ENCODE results near the gene STK32B.
"Not testable (repeated sequence)": the region's sequence is repeated elsewhere in the genome, so short reads cannot be mapped to it uniquely, and the experiment has no call there.

The STK32B gene

GRCh38 chr4:5051278-5052203 lies at the start of gene STK32B:
TSS of gene STK32B (plus strand) at chr4:5051480.
- Mint-ChIP-seq H3K36me3 (ENCODE audit: low read depth) (no peaks in the 10 kb centered on the region), H3K4me1 (ENCODE audit: low read depth) (peaks cover 11% of the 10 kb centered on the region), H3K27ac (no peak within 1 kb of the TSS), H3K4me3 (peak within 1 kb of the TSS; percentile 78), H3K9me3 (no peaks in the 10 kb centered on the region), H3K27me3 (peaks cover 48% of the 10 kb centered on the region)

- H3K36me3 Mint-ChIP-seq (ENCODE audit: low read depth); H3K27ac Mint-ChIP-seq; H3K9me3 Mint-ChIP-seq; H3K4me1 Mint-ChIP-seq (ENCODE audit: low read depth); H3K4me3 Mint-ChIP-seq: not testable (repeated sequence)
- peaks cover 17% of the 10 kb centered on the region for H3K27me3 Mint-ChIP-seq
These were observed 49.6 kb upstream of the STK32B start for GRCh38 chr4:5001641-5002040.

GRCh38 chr4:5003372-5003857 lies 47.9 kb upstream of the STK32B start:
- no peaks in the 10 kb centered on the region for H3K9me3 Mint-ChIP-seq
- H3K27ac Mint-ChIP-seq, result no peak overlapping the region
- H3K27me3 Mint-ChIP-seq, result peaks cover 17% of the 10 kb centered on the region
- H3K36me3 Mint-ChIP-seq (ENCODE audit: low read depth), result no peaks in the 10 kb centered on the region
- no peak overlapping the region for H3K4me3 Mint-ChIP-seq
- no peaks in the 10 kb centered on the region for H3K4me1 Mint-ChIP-seq (ENCODE audit: low read depth)

GRCh38 chr4:5003918-5004317 lies 47.4 kb upstream of the STK32B start:
- Mint-ChIP-seq H3K9me3 (no peaks in the 10 kb centered on the region), H3K4me1 (ENCODE audit: low read depth) (no peaks in the 10 kb centered on the region), H3K36me3 (ENCODE audit: low read depth) (no peaks in the 10 kb centered on the region), H3K27me3 (peaks cover 17% of the 10 kb centered on the region), H3K27ac (no peak overlapping the region), H3K4me3 (no peak overlapping the region)

GRCh38 chr4:5004496-5004895 lies 46.8 kb upstream of the STK32B start:
- Mint-ChIP-seq H3K9me3 (no peaks in the 10 kb centered on the region), H3K36me3 (ENCODE audit: low read depth) (no peaks in the 10 kb centered on the region), H3K27me3 (peaks cover 21% of the 10 kb centered on the region), H3K4me1 (ENCODE audit: low read depth) (no peaks in the 10 kb centered on the region), H3K4me3 (no peak overlapping the region), H3K27ac (no peak overlapping the region)

GRCh38 chr4:5006932-5007331 lies 44.3 kb upstream of the STK32B start:
- H3K4me1 Mint-ChIP-seq (ENCODE audit: low read depth); H3K36me3 Mint-ChIP-seq (ENCODE audit: low read depth); H3K27ac Mint-ChIP-seq; H3K4me3 Mint-ChIP-seq; H3K9me3 Mint-ChIP-seq: not testable (repeated sequence)
- H3K27me3 Mint-ChIP-seq, result peaks cover 27% of the 10 kb centered on the region

- Mint-ChIP-seq H3K4me1 (ENCODE audit: low read depth) (no peaks in the 10 kb centered on the region), H3K27me3 (peaks cover 14% of the 10 kb centered on the region), H3K27ac (no peak overlapping the region), H3K36me3 (ENCODE audit: low read depth) (no peaks in the 10 kb centered on the region), H3K4me3 (no peak overlapping the region), H3K9me3 (no peaks in the 10 kb centered on the region)
These were observed 41.5 kb upstream of the STK32B start for GRCh38 chr4:5009796-5010195.

- no peak overlapping the region for H3K4me3 Mint-ChIP-seq
- H3K9me3 Mint-ChIP-seq, result no peaks in the 10 kb centered on the region
- H3K36me3 Mint-ChIP-seq (ENCODE audit: low read depth), result no peaks in the 10 kb centered on the region
- H3K4me1 Mint-ChIP-seq (ENCODE audit: low read depth), result no peaks in the 10 kb centered on the region
- H3K27ac Mint-ChIP-seq, result no peak overlapping the region
- peaks cover 13% of the 10 kb centered on the region for H3K27me3 Mint-ChIP-seq
These were observed 40.3 kb upstream of the STK32B start for GRCh38 chr4:5010984-5011383.

- H3K4me1 Mint-ChIP-seq (ENCODE audit: low read depth), result no peaks in the 10 kb centered on the region
- H3K36me3 Mint-ChIP-seq (ENCODE audit: low read depth), result no peaks in the 10 kb centered on the region
- H3K27ac Mint-ChIP-seq, result no peak overlapping the region
- H3K27me3 Mint-ChIP-seq, result peaks cover 16% of the 10 kb centered on the region
- H3K9me3 Mint-ChIP-seq, result no peaks in the 10 kb centered on the region
- no peak overlapping the region for H3K4me3 Mint-ChIP-seq
These were observed 38.9 kb upstream of the STK32B start for GRCh38 chr4:5012244-5012898.

- no peaks in the 10 kb centered on the region for H3K4me1 Mint-ChIP-seq (ENCODE audit: low read depth)
- H3K27me3 Mint-ChIP-seq, result peaks cover 19% of the 10 kb centered on the region
- H3K4me3 Mint-ChIP-seq, result no peak overlapping the region
- no peaks in the 10 kb centered on the region for H3K36me3 Mint-ChIP-seq (ENCODE audit: low read depth)
- H3K27ac Mint-ChIP-seq, result no peak overlapping the region
- no peaks in the 10 kb centered on the region for H3K9me3 Mint-ChIP-seq
These were observed 38.3 kb upstream of the STK32B start for GRCh38 chr4:5012958-5013357.

- no peaks in the 10 kb centered on the region for H3K36me3 Mint-ChIP-seq (ENCODE audit: low read depth)
- no peak overlapping the region for H3K27ac Mint-ChIP-seq
- no peaks in the 10 kb centered on the region for H3K9me3 Mint-ChIP-seq
- H3K4me1 Mint-ChIP-seq (ENCODE audit: low read depth), result peaks cover 3% of the 10 kb centered on the region
- no peak overlapping the region for H3K4me3 Mint-ChIP-seq
- peaks cover 18% of the 10 kb centered on the region for H3K27me3 Mint-ChIP-seq
These were observed 37.1 kb upstream of the STK32B start for GRCh38 chr4:5014007-5014682.

GRCh38 chr4:5018096-5018495 lies 33.2 kb upstream of the STK32B start:
- Mint-ChIP-seq H3K27me3 (peaks cover 11% of the 10 kb centered on the region), H3K36me3 (ENCODE audit: low read depth) (no peaks in the 10 kb centered on the region), H3K4me3 (no peak overlapping the region), H3K27ac (no peak overlapping the region), H3K4me1 (ENCODE audit: low read depth) (peaks cover 4% of the 10 kb centered on the region), H3K9me3 (peaks cover 5% of the 10 kb centered on the region)

- Mint-ChIP-seq H3K4me1 (ENCODE audit: low read depth) (peaks cover 4% of the 10 kb centered on the region), H3K27me3 (peaks cover 11% of the 10 kb centered on the region), H3K4me3 (no peak overlapping the region)
These were observed 32.7 kb upstream of the STK32B start for GRCh38 chr4:5018603-5019002.

GRCh38 chr4:5019274-5019673 lies 32.0 kb upstream of the STK32B start, which contains the start of gene CYTL1:
TSS of gene CYTL1 (minus strand) at chr4:5019458. CDS start at chr4:5019445, 13 bp downstream.
- H3K36me3 Mint-ChIP-seq (ENCODE audit: low read depth), result no peaks in the 10 kb centered on the region
- peaks cover 4% of the 10 kb centered on the region for H3K4me1 Mint-ChIP-seq (ENCODE audit: low read depth)
- H3K4me3 Mint-ChIP-seq, result no peak within 1 kb of the TSS
- H3K9me3 Mint-ChIP-seq, result peaks cover 5% of the 10 kb centered on the region
- H3K27me3 Mint-ChIP-seq, result peaks cover 11% of the 10 kb centered on the region
- H3K27ac Mint-ChIP-seq, result no peak within 1 kb of the TSS

More at GRCh38 chr4:5018603-5019002, 32.7 kb upstream of the STK32B start:
- H3K36me3 Mint-ChIP-seq (ENCODE audit: low read depth), result no peaks in the 10 kb centered on the region
- no peak overlapping the region for H3K27ac Mint-ChIP-seq
- H3K9me3 Mint-ChIP-seq, result peaks cover 5% of the 10 kb centered on the region

- Mint-ChIP-seq H3K4me1 (ENCODE audit: low read depth) (peaks cover 4% of the 10 kb centered on the region), H3K27ac (no peak overlapping the region), H3K4me3 (no peak overlapping the region)
These were observed 31.5 kb upstream of the STK32B start for GRCh38 chr4:5019796-5020195.

More at GRCh38 chr4:5019796-5020195, 31.5 kb upstream of the STK32B start:
- H3K9me3 Mint-ChIP-seq, result peaks cover 5% of the 10 kb centered on the region
- no peaks in the 10 kb centered on the region for H3K36me3 Mint-ChIP-seq (ENCODE audit: low read depth)
- peaks cover 11% of the 10 kb centered on the region for H3K27me3 Mint-ChIP-seq

All from stimulated activated naive CD8-positive, alpha-beta T cell treated with anti-CD3 and anti-CD28 coated beads, Interleukin-15, Interleukin-2, amounts not matched to agents 100 ng/mL and 50 ng/mL, for 24 hours (primary cell).